HG03108 (cell line): ENCODE data around the gene PRR18.

Experiments
- ATAC-seq: cut with Tn5 transposase; IDR thresholded peaks from one replicate; pipeline ENCODE4 v1.9.1; 2021; ENCODE audit warnings: moderate library complexity; ENCODE audit not compliant: unreplicated experiment

The PRR18 gene

GRCh38 chr6:166307082-166308032, 835 bp downstream of the PRR18 start:
- peak; percentile 23 for ATAC-seq

- ATAC-seq: no peak
Observed at GRCh38 chr6:166306378-166307081, 1.7 kb downstream of the PRR18 start.

- no peak for ATAC-seq
Observed at GRCh38 chr6:166305562-166306117, 2.6 kb downstream of the PRR18 start.

DNA sequence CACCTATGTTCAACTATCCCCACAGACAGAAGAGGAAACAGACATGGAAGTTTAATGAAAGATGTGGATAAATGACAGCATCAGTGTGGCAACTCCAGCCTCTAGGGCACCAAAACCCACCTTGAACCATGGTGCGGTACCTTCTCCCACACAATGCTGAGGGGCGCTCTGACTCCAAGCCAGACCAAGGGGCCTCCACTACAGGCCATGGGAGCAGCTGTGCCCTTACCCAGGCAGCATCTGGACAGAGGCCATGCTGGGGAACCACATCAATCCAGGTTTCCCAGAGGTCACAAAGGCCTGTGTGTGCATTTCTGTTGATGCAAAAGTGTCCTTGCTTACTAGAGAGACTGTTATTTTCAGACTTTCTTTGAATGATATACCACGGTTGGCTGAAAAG, 4.1 kb downstream of the PRR18 start:
- ATAC-seq: no peak

GRCh38 chr6:166301611-166302529, 6.3 kb downstream of the PRR18 start:
- ATAC-seq: no peak

DNA sequence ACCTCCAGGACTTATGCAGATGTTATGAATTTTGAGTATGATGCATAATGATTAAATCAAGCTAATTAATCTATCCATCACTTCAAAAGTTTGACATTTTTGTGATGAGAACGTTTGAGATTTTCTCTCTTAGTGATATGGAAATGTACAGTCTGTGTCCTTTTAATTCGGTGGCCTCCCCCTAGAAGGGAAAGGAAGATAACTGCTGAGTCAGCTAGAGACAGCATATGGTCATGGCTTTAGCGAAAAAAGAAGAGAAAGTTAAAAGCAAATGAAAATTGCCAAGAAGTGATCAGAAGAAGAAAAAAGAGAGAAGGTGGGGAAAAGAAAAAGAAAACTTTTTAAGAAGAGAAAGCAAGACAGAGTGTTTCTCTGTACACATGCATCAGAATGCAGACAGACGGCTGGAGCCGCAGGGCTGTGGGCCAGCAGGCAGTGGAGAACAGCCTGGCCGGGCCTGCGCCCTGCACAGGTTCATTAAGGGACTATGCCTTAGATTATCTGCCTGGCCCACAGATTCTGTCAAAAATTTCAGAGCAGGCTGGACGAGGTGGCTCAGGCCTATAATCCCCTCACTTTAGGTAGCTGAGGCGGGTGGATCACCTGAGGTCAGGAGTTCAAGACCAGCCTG, 7.7 kb downstream of the PRR18 start:
- ATAC-seq: no peak

DNA sequence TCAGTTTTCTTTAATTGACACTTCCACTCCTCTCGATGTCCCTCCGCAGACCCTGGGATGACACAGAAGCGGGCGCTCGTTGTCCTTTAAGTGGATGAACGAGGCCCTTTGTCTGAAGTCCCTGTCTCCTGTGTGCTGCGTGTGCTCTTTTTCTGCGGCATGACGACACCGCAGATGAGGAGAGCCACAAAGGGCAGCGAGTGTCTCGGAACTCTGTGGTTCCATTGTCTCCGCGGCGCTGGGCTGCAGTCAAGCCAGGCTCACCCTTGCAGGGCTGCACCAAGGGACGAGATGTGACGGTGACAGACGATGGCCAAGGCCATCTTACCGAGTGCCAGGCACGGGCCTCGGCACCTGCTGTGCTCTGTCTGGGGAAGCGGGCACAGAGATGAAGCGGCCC, 10.6 kb downstream of the PRR18 start:
- ATAC-seq: no peak

DNA sequence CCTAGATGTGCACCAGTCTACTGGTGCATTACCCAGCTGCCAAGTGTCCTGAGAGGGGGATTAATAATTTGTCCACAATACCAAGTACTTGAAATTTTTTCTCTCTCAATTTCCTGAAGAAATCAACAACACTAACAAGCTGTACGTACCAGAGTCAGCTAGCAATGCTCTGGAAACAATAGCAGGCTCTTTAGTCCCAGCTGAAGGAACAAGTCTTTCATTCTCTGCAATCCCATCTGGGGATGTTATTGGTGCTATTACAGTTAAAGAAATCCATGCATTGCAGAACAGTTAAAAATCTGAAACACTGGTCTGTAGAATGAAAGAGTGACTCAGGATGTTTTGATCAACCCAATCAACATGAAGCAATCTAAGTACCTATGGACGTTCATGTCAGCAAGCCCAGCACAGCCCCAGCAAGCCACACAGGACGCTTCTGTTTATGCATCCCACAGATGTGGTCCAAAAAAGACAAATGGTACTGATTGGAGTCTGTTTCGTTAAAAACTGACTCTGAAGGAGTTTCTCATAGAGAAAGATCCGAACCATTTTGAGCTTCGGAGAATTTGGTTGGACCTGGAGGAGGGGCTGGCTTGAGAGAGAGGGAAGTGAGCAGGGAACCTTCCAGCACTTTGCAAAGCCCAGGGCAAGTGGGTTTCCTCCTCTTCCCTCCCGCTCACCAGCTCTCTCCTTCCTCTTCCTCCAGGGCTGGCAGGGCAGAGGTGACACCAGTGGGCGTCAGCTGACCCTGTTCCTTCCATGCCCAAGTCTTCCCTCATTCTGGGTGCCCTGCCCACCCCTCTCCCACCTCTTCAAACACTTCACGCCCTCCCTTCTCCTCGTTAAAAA, 11.9 kb downstream of the PRR18 start:
- no peak for ATAC-seq

DNA sequence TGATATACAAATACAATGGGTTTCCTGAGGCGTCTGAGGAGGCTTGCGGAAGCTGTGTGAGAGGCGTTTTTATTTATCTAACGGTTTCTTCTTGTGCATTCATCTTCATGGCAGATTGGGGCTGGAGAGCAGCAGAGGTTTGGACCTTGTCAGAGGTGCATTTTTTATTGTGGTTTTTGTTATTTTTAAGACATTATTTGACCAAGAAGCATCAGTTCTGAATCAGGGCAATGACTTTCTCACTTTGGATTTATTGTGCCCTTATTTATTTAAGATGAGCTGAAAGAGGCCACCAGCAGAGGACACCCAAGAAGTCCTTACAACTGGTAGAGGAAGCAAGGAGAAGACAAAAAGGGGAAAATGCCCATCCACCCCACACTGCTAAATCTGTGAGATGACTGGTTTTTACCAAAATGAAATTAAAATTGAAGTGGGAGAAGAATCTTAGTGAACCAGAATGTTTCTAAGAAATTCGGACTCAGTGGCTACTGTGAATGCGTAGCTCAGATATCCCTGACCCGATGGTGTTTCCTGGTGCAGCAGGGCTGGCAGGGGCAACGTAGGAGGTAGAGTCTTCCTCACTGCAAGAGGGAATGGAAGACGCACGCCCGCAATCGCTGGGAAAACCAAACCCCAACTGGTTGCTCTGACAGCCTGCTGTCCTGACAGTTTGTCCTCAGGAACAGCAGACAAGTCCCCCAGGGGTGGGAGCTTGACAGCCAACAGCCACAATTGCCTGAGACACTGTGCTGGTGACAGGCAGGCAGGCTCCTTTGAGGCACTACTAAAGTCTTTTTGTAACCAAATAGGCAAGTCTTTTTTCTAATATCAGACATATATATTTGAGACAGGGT, 14.2 kb downstream of the PRR18 start:
- no peak for ATAC-seq

DNA sequence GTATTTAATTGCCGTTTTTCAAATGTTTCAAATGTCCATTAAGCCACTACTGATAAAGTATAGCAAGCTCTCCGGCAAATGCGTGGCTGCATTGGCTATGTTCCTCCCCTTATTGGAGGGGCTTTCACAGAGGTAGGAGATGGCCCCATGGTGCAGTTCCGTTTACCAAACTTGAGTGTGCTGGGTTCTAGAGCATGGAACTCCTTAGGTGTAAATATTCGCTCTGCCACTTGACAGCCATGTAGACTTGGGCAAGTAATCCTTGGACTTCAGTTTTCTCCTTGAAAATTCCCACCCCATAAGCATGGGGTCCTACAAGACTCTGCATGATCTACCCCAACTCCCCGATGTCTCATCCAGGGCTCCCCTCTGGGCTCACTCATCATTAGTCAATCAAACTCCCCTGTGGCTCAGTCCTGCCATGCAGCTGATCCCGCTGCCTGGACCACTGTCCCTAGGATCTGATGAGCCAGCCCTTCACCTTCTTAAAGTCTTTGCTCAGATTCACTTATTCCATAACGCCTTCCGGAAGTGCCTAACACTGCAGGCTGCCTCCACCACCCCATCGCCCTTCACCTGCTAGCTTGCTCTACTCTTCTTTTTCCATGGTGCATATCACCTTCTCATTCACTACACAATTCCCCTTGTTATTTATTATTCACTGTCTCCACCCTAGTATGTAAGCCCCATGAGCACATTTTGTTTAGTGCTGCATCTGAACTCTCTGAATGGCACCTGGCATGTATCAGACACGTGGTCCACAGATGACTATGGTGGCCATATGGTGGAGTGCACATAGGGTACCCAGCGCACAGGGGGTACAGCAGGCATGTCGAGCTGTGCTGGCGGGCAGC, 18.8 kb downstream of the PRR18 start:
- ATAC-seq: no peak

- peak; percentile 97 for ATAC-seq
Observed at GRCh38 chr6:166286839-166287271, 21.3 kb downstream of the PRR18 start.

DNA sequence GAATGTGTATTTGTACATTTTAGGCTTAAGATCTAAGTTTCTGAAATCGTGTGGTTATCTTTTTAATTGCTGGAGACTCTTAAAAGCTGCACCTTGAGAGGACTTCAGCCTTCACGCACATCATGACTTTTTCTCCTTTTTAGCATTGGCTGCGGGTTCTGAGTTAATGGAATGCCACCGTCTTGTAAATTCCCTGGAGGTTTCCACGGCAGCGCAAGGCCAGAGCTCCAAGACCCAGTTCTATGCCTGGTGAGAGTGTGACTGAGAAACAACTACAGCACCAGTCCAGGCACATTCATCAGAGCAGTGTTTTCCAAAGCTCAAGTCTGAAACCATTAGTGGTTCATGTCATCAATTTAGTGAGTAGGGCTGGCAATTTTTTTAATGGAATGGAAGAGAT, 23.0 kb downstream of the PRR18 start:
- ATAC-seq: no peak

- no peak for ATAC-seq
Observed at GRCh38 chr6:166284640-166285039, 23.6 kb downstream of the PRR18 start.

- no peak for ATAC-seq
Observed at GRCh38 chr6:166282394-166283032, 25.7 kb downstream of the PRR18 start.

- peak; percentile 51 for ATAC-seq
Observed at GRCh38 chr6:166281104-166281503, 27.1 kb downstream of the PRR18 start.

- ATAC-seq: no peak
Observed at GRCh38 chr6:166279393-166279679, 28.9 kb downstream of the PRR18 start.
